GM18507 (cell line): ENCODE data around the gene ELAVL1.
A peak's percentile ranks its signal among the peaks of the same experiment; 100 is the strongest.
"Not testable (repeated sequence)": the region's sequence is repeated elsewhere in the genome, so short reads cannot be mapped to it uniquely, and the experiment has no call there.

Source experiments
- DNase-seq: peaks from one replicate; pipeline ENCODE4 v3.0.0; 2011; ENCODE audit warnings: low read depth; ENCODE audit not compliant: insufficient read length; ENCODE audit errors: extremely low spot score
- FAIRE-seq: peaks from 2 replicates; lab custom pipeline; 2011; peaks lifted over from hg19 to GRCh38; lab: Jason Lieb, UNC

ELAVL1 gene

DNA sequence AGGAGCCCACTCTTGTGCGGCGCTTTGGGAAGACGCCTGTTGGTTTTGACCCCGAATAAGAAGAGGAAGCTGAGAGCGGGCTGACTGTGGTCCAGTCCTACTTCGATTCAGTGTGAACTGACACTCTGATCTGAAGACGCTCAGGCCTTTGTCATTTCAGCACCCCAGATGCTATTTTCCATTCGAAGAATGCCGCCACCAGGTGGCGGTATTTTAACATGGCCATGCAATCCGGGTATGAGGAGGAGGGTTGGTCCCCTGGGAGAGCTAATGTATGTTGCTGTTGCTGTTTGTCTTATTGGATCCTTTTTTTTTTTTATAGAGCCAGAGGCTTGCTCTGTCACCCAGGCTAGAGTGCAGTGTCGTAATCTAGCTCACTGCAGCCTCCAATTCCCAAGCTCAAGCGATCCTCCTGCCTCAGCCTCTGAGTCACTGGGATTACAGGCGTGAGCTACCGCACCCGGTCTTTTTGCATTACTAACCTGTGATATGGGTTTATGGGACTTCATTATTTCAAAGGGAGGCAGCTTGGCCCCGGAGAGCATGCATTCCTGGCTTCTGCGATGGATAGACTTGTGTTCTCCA, 61.2 kb downstream of the ELAVL1 start:
- peak; percentile 54 for DNase-seq
- FAIRE-seq = no peak

DNA sequence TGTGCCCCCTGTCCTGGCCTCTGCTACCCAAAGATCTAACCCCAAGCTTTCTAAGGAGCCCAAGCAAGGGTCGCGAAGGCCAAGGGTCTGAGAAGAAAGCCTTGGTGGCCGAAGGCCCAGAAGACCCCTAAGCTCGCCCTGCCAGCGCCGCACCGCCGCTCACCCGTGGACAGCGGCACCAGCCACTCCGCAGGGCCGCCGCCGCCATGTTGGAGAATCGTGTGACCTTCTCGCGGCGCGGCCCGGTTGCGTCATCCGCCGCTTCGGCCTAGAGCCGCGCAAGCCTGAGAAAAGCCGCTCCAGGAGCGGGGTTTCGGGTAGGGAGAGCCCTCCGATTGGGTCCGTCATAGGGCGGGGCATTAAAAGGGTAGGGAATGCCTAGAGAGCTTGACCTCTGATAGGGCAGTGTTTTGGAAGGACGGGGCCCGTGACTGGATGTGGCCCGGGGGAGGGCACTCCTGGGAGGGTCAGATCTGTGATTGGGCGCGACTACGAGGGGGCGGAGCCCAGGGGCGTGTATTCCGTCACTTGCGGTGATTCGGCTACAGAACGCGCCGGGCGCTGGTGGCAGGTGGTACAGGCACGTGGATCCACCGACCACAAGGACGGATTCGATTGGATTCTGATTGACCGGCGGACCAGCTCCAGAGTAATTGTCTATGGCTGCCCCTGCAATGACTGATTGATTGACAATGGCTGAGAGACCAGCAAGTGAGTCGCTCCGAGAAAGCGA, 61.8 kb downstream of the ELAVL1 start, which contains the start of gene TIMM44:
Gene TIMM44, minus strand, starts transcription at position 223 of the 733 bp plus-strand sequence. Its CDS starts 15 bp downstream, at position 208.
- FAIRE-seq (peak; percentile 100), DNase-seq (peak; percentile 92)

DNA sequence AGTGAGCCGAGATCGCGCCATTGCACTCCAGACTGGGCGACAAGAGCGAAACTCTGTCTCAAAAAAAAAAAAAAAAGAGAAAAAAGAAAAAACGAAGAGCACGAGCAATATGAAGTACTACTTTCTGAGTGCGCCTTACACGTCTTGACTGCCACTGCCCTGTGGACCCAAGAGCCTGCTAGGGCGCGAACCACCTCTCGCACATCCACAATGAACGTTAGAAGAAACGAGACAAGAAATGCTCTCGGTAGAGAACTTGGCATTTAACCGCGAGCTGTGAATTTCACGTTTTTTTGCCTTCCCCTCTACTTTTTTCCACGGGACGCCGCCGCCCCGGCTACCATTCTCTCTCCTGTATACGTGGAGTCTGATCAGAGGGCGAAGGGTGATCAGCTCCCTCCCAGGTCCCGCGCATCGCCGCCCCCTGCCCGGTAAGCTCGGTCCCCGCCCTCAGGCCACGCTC, 62.4 kb downstream of the ELAVL1 start:
- DNase-seq (no peak), FAIRE-seq (no peak)

DNA sequence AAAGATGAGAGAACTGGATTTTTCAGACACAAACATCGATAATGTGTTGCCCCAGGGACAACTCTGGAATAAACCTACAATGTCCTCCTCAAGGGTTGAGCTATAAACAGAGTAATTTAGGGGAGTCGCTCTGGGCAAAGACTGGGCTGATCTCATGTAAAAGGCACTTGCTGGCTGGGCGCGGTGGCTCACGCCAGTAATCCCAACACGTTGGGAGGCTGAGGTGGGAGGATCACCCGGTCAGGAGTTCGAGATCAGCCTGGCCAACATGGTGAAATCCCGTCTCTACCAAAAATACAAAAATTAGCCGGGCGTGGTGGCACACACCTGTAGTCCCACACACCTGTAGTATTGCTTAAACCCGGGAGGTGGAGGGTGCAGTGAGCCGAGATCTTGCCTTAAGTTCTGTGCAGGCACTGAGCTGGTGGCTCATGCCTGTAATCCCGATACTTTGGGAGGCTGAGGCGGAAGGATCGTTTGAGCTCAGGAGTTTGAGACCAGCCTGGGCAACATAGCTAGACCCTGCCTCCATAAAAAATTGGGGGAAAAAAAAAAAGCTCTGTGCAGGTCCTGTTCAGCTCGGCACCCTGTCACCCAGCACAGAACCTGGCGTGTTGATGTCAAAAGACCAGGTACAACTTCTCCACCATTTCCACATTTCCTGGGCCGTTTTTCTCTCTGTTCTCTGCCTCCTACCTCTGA, 63.4 kb downstream of the ELAVL1 start:
- DNase-seq (no peak), FAIRE-seq (no peak)

DNA sequence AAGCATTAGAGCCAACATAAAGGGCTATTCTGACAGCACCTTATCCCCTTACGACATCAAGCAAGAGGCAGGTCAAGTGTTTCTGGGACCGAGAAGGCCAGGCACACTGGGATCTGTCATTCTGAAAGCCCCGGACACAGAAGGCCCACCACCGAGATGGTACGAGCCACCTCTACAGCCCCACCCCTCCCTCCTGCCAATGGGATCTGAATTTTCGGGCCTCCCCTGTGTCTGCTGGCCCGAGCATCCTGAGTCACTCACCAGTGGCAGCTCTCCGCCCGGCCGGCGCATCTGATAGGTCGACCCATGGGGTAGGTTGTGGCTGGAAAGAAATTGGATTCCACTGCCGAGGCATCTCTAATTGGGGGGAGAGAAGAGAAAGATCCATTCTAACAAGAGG, 64.6 kb downstream of the ELAVL1 start:
- FAIRE-seq = no peak
- no peak for DNase-seq

DNA sequence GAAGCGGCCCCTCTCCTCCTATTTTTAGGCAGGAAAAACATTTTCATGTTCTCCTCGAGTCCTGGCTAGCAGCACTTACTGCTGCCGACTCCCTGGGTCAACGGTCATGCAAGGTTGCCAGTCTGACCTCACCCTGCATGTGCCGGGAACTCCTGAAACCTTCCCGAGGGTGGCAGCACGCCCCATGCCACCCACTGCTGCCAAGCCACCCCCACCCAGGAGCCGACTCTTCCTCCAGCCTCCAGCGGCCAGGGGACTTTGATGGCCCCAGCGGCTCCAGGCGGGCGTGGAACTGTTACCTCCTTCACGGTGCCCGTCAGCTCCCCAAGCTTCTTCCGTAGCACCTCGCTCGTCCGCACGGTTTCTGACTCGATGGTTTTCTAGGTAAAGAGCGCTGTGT, 70.7 kb downstream of the ELAVL1 start:
- DNase-seq = no peak
- no peak for FAIRE-seq

DNA sequence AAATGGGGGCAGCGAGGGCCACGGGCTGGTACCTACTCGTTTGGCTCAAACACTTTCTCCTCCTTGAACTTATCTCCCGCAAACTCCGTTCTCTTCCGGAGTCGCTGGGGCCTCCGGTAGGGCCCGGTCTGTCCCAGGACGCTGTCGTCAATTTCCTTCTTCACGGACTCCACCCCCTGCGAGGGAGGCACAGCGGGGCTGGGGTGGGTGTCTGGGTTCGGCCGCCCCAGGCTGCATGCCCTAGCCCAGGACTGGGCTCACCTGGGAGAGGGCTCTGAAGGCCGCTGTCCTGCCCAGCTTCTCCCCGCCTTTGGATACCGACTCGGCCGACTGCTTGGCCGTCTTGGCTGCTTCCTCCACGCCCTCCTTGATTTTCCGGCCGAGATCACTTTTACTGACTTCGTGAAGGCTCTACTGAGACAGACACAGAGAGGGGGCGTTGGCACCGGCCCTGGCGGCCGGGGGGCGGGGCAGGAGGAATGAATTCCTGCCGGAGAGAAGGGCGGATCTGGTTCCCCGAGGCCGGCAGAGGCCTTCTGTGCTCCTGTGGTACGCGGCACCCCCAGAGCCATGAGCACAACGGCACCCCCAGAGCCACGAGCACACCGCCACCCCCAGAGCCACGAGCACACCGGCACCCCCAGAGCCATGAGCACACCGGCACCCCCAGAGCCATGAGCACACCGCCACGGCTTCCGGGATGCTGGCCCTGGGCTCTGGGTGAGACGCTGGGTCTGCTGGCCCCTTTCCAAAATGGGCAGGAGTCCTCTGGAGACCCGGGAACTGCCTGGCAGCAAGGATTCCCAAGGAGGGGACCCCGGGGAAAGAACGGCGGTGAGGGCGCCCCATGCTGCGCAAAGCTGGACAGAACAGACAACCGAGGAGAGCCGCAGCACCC, 71.4 kb downstream of the ELAVL1 start:
- DNase-seq = no peak
- FAIRE-seq = no peak

DNA sequence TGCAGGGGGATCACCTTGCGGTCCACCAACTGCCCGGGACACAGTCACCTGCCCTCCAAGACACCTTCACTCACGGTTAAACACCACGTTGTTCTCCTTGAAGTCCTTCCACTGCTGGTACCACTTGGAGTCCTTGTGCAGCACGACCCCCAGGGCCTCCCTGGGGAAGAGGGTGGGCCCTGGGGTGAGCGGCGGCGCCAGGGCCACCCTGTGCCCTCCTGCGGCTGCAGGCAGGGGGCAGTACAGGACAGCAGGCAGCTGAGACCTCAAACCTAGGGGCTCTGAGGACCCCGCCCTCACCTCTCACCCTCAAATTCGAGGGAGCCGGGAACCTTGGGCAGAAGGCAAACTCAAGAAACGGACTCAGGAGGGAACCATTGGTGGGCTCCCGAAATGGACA, 72.0 kb downstream of the ELAVL1 start:
- DNase-seq = no peak
- FAIRE-seq = no peak

DNA sequence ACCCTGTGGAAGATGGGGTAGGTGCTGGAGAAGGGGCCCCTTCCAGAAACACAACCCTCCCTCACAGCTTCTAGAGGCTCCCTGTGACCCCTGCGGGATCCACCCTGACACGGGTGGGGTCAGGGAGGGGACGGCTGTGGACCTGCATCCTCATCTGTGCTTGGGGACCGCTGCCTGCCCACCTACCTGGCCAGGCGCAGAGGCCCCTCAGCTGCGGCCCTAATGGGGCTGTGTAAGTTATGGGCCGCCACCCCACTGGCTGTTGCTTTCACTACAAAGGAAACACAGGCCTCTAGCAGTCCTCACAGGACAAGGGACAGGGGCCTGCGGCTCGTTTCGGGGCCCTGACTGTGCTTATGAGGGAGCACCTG, 72.5 kb downstream of the ELAVL1 start:
- DNase-seq (no peak), FAIRE-seq (no peak)

DNA sequence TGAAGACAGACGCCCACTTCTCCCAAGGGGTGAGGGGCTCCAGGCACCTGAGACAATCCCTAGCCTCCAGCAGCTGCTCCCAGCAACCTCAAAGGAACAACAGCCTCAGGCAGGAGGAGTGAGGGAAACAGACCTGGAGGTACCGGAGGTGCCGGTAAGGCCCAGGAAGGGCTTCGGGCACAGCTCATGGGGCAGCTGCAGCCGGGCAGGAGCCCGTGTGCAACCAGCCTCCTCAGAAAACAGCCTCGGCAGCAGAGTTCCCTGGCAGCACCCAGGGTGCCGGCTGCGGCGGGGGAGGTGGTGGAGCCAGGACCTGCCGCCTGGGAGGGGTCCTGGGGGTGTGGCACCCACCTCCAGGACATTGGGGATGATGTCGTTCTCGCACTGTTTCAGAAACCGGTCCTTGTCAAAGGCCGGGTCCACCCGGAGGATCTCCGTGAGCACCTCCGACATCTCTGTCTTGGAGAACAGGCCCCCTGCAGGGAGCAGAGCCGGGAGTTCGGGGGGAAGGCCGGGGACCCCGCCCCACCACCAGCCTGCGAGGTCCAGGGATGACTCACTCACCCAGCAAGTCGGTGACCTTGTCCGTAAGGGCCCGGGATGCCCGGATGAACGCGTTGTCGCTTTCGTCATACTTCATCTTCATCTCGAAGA, 73.0 kb downstream of the ELAVL1 start:
- FAIRE-seq = no peak
- DNase-seq = no peak

DNA sequence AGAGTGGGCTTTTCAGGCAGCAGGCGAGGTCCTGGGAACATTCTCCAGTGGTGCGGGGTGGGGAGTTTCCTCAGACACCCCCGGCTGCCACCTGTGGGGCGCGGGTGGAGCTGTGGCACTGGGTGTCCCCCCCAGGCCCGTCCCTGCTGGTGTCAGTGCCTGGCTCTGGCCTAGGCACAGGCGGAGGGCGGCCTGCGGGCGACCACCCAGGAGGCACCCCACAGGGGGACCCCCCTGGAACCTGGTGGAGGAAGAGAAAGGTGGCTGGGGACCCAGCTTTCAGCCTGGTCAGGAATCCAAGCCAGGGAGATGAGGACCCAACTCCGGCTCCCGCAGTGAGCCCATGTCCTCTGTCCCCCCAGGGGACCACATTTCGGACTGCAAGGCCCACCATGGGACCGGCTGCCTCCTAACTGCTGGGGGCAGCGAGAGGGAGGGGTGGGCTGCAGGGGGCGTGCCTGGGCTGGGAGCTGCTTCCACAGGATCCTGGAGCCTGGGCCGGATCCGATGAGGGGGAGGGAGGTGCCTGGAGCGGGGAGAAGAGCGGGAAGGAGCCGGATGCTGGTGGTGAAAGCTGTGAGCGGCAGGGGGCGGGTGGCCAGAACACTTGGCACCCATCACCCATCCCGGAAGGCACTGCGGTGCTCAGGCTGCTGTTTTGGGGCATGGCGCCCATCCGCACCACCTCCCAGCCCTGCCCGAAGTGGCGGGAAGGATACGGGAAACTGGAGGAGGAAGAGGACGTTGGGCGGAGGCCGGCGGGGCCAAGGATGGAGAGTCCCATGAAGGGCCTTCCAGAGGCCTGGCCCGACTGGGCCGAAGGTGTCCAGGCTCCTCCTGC, 74.0 kb downstream of the ELAVL1 start:
- FAIRE-seq (no peak), DNase-seq (no peak)

DNA sequence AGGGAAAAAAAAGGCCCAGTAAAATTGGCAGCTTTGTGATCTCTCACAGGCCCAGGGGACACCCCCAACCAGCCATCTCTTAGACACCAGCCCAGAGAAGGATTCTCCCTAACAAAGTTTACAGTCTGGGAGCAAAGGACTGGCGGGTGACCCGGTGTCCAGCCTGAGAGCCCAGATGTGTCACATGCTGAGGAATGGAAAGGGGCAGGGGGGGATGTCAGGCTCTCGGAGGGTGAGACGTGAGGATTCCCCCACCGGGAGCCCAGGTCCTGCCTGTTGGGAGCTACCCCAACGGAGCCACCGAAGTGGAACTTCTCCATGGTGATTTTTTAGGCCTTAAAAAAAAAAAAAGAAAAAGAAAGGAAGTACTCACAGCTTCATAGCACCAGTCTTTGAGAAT, 74.7 kb downstream of the ELAVL1 start:
- FAIRE-seq = no peak

DNA sequence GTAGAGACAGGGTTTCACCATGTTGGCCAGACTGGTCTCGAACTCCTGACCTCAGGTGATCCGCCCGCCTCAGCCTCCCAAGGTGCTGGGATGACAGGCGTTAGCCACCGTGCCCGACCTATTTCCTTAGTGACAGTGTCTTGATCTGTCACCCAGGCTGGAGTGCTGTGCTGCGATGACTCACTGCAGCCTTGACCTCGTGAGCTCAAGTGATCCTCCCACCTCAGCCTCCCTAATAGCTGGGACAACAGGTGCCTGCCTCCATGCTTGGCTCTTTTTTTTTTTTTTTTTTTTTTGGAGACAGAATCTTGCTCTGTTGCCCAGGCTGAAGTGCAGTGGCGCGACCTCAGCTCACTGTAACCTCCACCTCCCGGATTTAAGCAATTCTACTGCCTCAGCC, 75.4 kb downstream of the ELAVL1 start:
- FAIRE-seq, DNase-seq: not testable (repeated sequence)

More for the DNA sequence above, 74.7 kb downstream of the ELAVL1 start:
- DNase-seq = no peak

DNA sequence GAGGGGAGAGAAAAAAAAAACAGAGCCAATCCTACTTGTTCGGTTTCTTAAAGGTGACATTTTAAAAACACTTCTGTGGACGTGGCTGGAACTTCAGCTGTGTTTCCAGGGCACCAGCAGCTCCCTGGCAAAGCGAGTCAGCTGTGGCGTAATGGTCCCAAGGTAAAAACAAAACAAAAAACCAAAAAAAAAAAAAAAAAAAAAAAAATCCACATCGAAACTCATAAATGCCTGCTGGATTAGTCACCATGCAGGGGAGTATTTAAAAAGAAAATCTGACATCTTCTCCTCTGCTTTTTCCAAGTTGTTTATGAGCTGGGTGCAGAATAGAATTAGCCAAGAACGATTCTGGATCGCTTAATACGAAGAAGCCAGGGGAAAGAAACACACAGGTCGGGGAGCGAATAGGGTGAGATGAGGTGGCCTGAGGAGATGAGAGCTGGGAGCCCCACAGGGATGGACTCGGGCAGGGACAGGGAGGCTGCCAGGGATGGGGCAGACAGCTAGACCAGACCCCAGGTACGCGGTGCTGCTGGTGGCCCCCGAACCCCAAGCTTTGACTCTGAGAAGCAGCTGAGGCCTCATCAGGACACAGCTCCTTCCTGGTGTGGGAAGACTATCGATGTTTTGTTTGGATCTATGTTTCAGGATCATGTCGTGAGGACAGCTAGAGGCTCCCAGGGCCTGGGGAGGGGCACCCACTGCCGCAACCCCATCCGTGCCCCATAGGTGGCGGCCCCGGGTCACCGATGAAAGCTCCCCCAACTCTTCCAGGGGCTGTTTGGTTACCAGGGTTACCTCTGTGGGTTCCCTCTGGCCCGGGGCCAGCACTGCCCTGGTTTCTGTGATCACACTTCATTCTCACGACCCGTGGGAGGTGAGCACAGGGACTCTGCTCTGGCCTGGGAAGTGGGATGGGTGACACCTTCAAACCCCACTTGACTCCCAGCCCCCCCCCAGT, 76.4 kb downstream of the ELAVL1 start:
- FAIRE-seq = no peak
- no peak for DNase-seq

DNA sequence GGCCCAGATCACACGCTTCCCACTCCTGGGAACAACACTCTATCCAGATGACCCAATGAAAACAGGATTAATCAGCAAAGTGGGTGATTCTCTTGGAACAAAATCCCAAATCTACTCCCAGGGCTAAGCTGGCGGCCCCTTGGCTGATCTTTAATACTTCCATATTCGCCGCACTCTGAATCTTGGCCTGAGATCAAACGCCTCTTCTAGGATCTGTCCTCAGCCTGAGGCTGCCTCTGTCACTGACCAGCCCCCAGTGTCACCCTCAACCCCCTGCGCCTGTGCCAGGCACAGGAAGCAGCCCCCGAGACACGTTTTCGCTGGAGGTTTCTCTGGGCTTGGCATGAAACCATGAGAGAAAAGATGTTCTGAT, 77.1 kb downstream of the ELAVL1 start:
- FAIRE-seq = no peak
- no peak for DNase-seq

DNA sequence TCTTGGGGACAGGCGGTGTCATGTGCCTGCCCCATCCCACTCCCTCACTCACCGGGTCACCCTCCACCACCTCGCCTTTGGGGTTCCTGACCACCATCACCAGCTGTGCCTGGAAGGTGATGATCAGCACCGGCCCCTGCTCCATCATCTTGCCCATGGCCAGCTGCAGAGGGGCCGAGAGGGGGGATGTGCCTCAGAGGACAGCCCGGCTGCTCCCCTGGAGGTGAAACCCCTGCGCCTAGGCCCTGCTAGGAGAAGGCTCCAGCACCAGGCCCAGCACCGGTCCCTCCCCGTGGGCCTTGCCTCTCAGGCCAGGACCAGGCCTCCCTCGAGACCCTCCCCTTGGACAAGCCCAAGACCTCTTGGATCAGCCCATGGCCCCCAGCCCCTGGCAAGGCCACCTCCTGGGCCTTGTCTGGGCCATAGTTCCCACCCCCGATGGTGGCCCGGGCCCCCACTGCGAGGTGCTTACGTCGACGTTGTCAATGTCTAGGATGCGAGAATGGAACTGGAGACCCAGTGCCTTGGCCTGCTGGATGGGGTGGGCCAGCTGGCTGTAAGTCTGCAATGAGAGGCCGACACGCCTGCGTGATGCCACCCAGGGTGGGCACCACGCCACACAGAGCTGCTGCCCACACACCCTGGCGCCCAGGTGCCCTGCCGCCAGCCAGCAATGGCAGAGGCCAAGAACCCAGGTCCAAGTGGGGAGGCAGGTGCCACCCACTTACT, 77.7 kb downstream of the ELAVL1 start:
- FAIRE-seq = no peak
- DNase-seq = no peak
